Activated naive CD8-positive, alpha-beta T cell treated with anti-CD3 and anti-CD28 coated beads for 36 hours (primary cell): Measurements from ENCODE around the gene GPC4. TPM values are rescaled to one million over a fixed set of nuclear protein-coding genes. Genes with fewer than 3 reads are reported as not detected.

Experiments used
- DNase-seq: peaks from one replicate; pipeline ENCODE4 v3.0.0; 2021
- H3K27ac Mint-ChIP-seq: one replicate; pipeline ENCODE4 v1.8.0; 2022; ENCODE audit warnings: mild to moderate bottlenecking, moderate library complexity, mixed read lengths
- H3K27me3 Mint-ChIP-seq: one replicate; pipeline ENCODE4 v1.8.0; 2022; ENCODE audit warnings: mild to moderate bottlenecking, mixed read lengths
- H3K36me3 Mint-ChIP-seq: one replicate; pipeline ENCODE4 v1.8.0; 2021; ENCODE audit warnings: mild to moderate bottlenecking, mixed read lengths
- H3K4me1 Mint-ChIP-seq: one replicate; pipeline ENCODE4 v1.8.0; 2021; ENCODE audit warnings: mixed read lengths
- H3K4me3 Mint-ChIP-seq: one replicate; pipeline ENCODE4 v1.8.0; 2022; ENCODE audit warnings: mild to moderate bottlenecking, moderate library complexity, mixed read lengths
- H3K9me3 Mint-ChIP-seq: one replicate; pipeline ENCODE4 v1.8.0; 2022; ENCODE audit warnings: mixed read lengths
- total RNA-seq, 2 experiments: library from RNA; stranded (reverse); gene quantifications; one replicate each; pipeline ENCODE4 v1.2.3, GENCODE V29; 2021

GPC4 gene
- total RNA-seq, 2 experiments from 2014 or later = not detected

GRCh38 chrX:133418588-133418987 is 3.3 kb upstream of the GPC4 start:
- Mint-ChIP-seq H3K4me1 (peaks cover 2% of the 10 kb centered on the region), H3K27me3 (peaks cover 57% of the 10 kb centered on the region)

DNA sequence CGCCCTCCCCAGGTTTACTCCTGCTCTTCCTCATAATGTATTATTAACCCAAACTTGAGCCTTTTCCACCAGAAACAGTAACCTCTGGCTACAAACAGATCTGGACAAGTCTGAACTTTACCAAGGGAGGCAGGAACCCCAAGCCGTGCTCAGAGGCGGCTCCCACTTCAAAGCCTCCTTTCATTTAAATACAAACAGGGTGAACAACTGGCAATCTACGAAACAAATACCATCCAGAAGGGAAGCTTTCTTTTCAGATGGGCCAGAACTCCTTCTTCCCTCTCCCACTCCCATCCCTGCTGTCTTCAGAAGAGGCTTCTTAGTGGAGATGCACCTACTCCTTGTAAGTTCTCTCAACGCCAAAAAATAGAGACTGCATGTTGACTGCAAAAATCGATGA is 2.1 kb upstream of the GPC4 start:
- Mint-ChIP-seq H3K27ac (no peak overlapping the region), H3K36me3 (no peaks in the 10 kb centered on the region), H3K4me1 (peaks cover 2% of the 10 kb centered on the region), H3K9me3 (no peaks in the 10 kb centered on the region), H3K4me3 (no peak overlapping the region), H3K27me3 (peaks cover 65% of the 10 kb centered on the region)
- DNase-seq = no peak

More at GRCh38 chrX:133418588-133418987, 3.3 kb upstream of the GPC4 start:
- Mint-ChIP-seq H3K9me3 (no peaks in the 10 kb centered on the region), H3K4me3 (no peak overlapping the region), H3K36me3 (no peaks in the 10 kb centered on the region), H3K27ac (no peak overlapping the region)
- DNase-seq = no peak

GRCh38 chrX:133414406-133415275 is 648 bp downstream of the GPC4 start:
- H3K4me1 Mint-ChIP-seq = peaks cover 2% of the 10 kb centered on the region
- DNase-seq = no peak
- no peak overlapping the region for H3K27ac Mint-ChIP-seq
- no peaks in the 10 kb centered on the region for H3K9me3 Mint-ChIP-seq
- no peaks in the 10 kb centered on the region for H3K36me3 Mint-ChIP-seq
- peaks cover 62% of the 10 kb centered on the region for H3K27me3 Mint-ChIP-seq
- H3K4me3 Mint-ChIP-seq = peak overlapping the region; percentile 70

GRCh38 chrX:133413218-133413925 is 1.9 kb downstream of the GPC4 start:
- Mint-ChIP-seq H3K4me3 (no peak overlapping the region), H3K4me1 (peaks cover 2% of the 10 kb centered on the region), H3K9me3 (no peaks in the 10 kb centered on the region), H3K36me3 (no peaks in the 10 kb centered on the region), H3K27me3 (peaks cover 55% of the 10 kb centered on the region), H3K27ac (no peak overlapping the region)
- no peak for DNase-seq

DNA sequence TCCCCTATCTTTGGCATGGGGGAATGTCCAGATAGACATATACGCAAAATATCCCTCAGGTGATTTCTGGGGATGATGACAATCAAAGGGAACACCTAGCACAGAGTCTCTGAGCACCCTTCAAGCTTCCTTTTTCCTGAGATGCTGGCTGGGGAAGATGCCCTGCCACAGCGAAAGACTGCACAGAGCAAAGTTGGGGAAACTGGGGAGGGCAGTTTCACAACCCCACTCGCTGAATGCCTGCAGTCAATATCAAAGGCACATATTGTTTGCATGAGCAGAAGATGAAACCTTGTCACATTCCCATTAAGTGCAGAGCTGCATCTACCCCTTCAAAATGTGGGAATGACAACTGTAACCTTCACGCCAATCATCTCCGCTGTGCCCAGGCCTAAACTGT is 2.6 kb downstream of the GPC4 start:
- Mint-ChIP-seq H3K4me3 (no peak overlapping the region), H3K36me3 (no peaks in the 10 kb centered on the region), H3K9me3 (no peaks in the 10 kb centered on the region), H3K27me3 (peaks cover 48% of the 10 kb centered on the region), H3K4me1 (peaks cover 2% of the 10 kb centered on the region), H3K27ac (no peak overlapping the region)
- DNase-seq = no peak

- peaks cover 44% of the 10 kb centered on the region for H3K27me3 Mint-ChIP-seq
- H3K27ac Mint-ChIP-seq = no peak overlapping the region
Observed at GRCh38 chrX:133412246-133412645, 3.0 kb downstream of the GPC4 start.

DNA sequence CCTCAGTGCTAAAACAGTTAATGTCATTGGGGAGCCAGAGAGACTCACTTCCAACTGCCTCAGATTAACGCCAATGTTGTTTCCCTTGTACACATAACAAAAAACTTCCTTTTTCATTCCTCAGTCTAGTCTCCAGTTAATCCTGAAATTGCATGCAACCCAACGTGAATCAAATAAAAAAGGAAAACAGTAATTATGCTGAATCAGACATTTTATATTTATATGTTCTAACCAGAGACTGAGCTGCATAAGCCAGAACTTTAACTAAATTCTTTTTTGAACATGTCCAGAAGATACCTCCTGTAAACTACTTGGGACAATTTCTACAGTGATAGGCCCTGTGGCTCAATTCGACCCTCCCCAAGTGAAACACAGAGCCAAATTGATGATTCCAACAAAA is 4.7 kb downstream of the GPC4 start:
- H3K36me3 Mint-ChIP-seq = no peaks in the 10 kb centered on the region
- H3K27me3 Mint-ChIP-seq = peaks cover 30% of the 10 kb centered on the region
- no peak overlapping the region for H3K27ac Mint-ChIP-seq
- no peaks in the 10 kb centered on the region for H3K9me3 Mint-ChIP-seq
- no peak for DNase-seq
- H3K4me1 Mint-ChIP-seq = peaks cover 2% of the 10 kb centered on the region
- no peak overlapping the region for H3K4me3 Mint-ChIP-seq

More at GRCh38 chrX:133412246-133412645, 3.0 kb downstream of the GPC4 start:
- H3K9me3 Mint-ChIP-seq = no peaks in the 10 kb centered on the region
- no peaks in the 10 kb centered on the region for H3K36me3 Mint-ChIP-seq
- peaks cover 2% of the 10 kb centered on the region for H3K4me1 Mint-ChIP-seq
- no peak for DNase-seq
- no peak overlapping the region for H3K4me3 Mint-ChIP-seq

DNA sequence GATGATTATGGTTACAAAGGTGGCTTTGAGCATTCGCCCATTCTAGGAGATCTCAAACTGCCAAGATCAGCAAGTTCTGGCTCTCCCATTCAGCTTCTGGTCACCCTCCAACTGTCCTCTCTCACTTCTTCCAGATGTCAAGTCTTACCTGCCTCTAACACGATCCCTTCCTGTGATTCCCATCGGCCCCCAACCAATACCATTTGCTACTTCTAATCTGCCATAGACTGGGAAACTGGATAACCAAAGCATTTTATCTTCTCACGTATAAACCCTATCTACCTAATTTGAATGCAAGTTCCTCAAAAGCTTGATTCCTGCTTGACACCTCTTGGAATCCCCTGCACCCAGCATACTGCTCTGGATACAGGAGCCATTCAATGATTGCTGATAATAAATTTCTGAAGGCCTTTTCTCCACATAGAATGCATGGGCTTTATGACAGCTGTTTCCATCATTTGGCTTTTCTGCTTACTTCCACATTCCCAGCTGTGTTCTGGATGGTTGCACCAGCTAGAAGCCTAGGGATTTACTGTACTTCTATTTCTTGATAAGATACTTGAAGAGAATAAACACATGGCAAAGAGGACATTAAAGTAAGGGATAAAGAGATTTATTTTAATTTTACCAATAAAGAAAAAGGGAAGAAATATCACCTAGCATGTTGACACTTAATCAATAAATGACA is 9.6 kb downstream of the GPC4 start:
- Mint-ChIP-seq H3K27me3 (peaks cover under 1% of the 10 kb centered on the region), H3K4me1 (peaks cover 5% of the 10 kb centered on the region)

GRCh38 chrX:133403984-133404383 is 11.3 kb downstream of the GPC4 start:
- DNase-seq = no peak
- H3K4me3 Mint-ChIP-seq = no peak overlapping the region
- no peaks in the 10 kb centered on the region for H3K9me3 Mint-ChIP-seq
- no peaks in the 10 kb centered on the region for H3K27me3 Mint-ChIP-seq
- no peak overlapping the region for H3K27ac Mint-ChIP-seq
- H3K36me3 Mint-ChIP-seq = no peaks in the 10 kb centered on the region
- peaks cover 5% of the 10 kb centered on the region for H3K4me1 Mint-ChIP-seq

More for the DNA sequence above, 9.6 kb downstream of the GPC4 start:
- no peaks in the 10 kb centered on the region for H3K9me3 Mint-ChIP-seq
- peak overlapping the region; percentile 42 for H3K27ac Mint-ChIP-seq
- no peaks in the 10 kb centered on the region for H3K36me3 Mint-ChIP-seq
- H3K4me3 Mint-ChIP-seq = no peak overlapping the region
- no peak for DNase-seq

GRCh38 chrX:133402830-133403625 is 12.3 kb downstream of the GPC4 start:
- H3K36me3 Mint-ChIP-seq = no peaks in the 10 kb centered on the region
- H3K27me3 Mint-ChIP-seq = no peaks in the 10 kb centered on the region
- no peak overlapping the region for H3K27ac Mint-ChIP-seq
- H3K9me3 Mint-ChIP-seq = no peaks in the 10 kb centered on the region
- H3K4me3 Mint-ChIP-seq = no peak overlapping the region
- no peak for DNase-seq
- H3K4me1 Mint-ChIP-seq = peaks cover 5% of the 10 kb centered on the region

DNA sequence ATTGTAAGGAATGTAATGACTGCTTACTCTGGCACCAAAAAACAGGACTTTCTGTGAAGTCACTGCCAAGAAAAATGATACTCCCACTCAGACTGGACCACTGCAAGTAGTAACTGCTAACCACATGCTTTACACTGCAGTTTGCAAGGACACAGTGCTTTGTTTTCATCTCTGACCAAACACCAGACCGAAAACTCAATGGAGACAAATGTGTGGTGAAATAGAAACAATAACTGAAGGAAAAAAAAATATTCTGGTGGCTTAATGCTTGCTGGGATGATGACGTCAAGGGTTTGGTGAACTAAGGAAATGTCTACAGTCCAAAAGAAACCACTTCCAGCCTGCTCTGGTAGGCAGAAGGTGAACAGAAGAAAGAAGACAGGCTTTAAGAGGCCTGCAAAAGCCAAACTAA is 13.2 kb downstream of the GPC4 start:
- H3K4me1 Mint-ChIP-seq = peaks cover 5% of the 10 kb centered on the region
- no peak overlapping the region for H3K27ac Mint-ChIP-seq
- H3K9me3 Mint-ChIP-seq = no peaks in the 10 kb centered on the region
- H3K4me3 Mint-ChIP-seq = no peak overlapping the region
- no peaks in the 10 kb centered on the region for H3K36me3 Mint-ChIP-seq
- no peak for DNase-seq
- no peaks in the 10 kb centered on the region for H3K27me3 Mint-ChIP-seq

GRCh38 chrX:133401536-133401935 is 13.8 kb downstream of the GPC4 start:
- Mint-ChIP-seq H3K4me3 (no peak overlapping the region), H3K4me1 (peaks cover 5% of the 10 kb centered on the region), H3K27ac (no peak overlapping the region), H3K9me3 (no peaks in the 10 kb centered on the region), H3K36me3 (no peaks in the 10 kb centered on the region), H3K27me3 (no peaks in the 10 kb centered on the region)
- no peak for DNase-seq

GRCh38 chrX:133399411-133399810 is 15.9 kb downstream of the GPC4 start:
- H3K27ac Mint-ChIP-seq = no peak overlapping the region
- no peaks in the 10 kb centered on the region for H3K36me3 Mint-ChIP-seq
- no peaks in the 10 kb centered on the region for H3K27me3 Mint-ChIP-seq
- no peak for DNase-seq
- no peaks in the 10 kb centered on the region for H3K9me3 Mint-ChIP-seq
- H3K4me3 Mint-ChIP-seq = no peak overlapping the region
- peaks cover 5% of the 10 kb centered on the region for H3K4me1 Mint-ChIP-seq

- no peaks in the 10 kb centered on the region for H3K4me1 Mint-ChIP-seq
- no peak for DNase-seq
- no peaks in the 10 kb centered on the region for H3K36me3 Mint-ChIP-seq
- no peaks in the 10 kb centered on the region for H3K9me3 Mint-ChIP-seq
- peaks cover 8% of the 10 kb centered on the region for H3K27me3 Mint-ChIP-seq
- no peak overlapping the region for H3K4me3 Mint-ChIP-seq
- H3K27ac Mint-ChIP-seq = no peak overlapping the region
Observed at GRCh38 chrX:133394765-133395164, 20.5 kb downstream of the GPC4 start.
